Calu3 (cell line): ENCODE results near the gene SERTAD4. TPM values are rescaled to one million over a fixed set of nuclear protein-coding genes. Genes with fewer than 3 reads are reported as not detected.

Experiments
- BruUV-seq: library from RNA; stranded (reverse); fragments of 400-500 nt; replicated peaks from 2 replicates; lab custom pipeline; 2021; lab: Mats Ljungman, UMichigan
- CTCF ChIA-PET: fragments of 300-600 bp; sonication (Branson Sonifier 250); formaldehyde crosslinking; loops from one replicate; lab custom pipeline; 2022; ENCODE audit warnings: antibody characterized with exemption; lab: Charles Lee
- DNase-seq: peaks from one replicate; pipeline ENCODE4 v3.0.0; 2022
- H3K27ac Mint-ChIP-seq: one replicate; pipeline ENCODE4 v1.8.0; 2022; ENCODE audit warnings: mixed read lengths; ENCODE audit not compliant: unreplicated experiment
- H3K27me3 Mint-ChIP-seq: one replicate; pipeline ENCODE4 v1.8.0; 2022; ENCODE audit warnings: mixed read lengths; ENCODE audit not compliant: unreplicated experiment
- H3K36me3 Mint-ChIP-seq: one replicate; pipeline ENCODE4 v1.8.0; 2022; ENCODE audit warnings: mild to moderate bottlenecking, moderate library complexity, mixed read lengths; ENCODE audit not compliant: insufficient read depth, unreplicated experiment
- H3K4me1 Mint-ChIP-seq: one replicate; pipeline ENCODE4 v1.8.0; 2022; ENCODE audit warnings: mild to moderate bottlenecking, low read depth, mixed read lengths; ENCODE audit not compliant: unreplicated experiment
- H3K4me3 Mint-ChIP-seq: one replicate; pipeline ENCODE4 v1.8.0; 2022; ENCODE audit warnings: mild to moderate bottlenecking, low read depth, moderate library complexity, mixed read lengths; ENCODE audit not compliant: unreplicated experiment
- H3K9me3 Mint-ChIP-seq: one replicate; pipeline ENCODE4 v1.8.0; 2022; ENCODE audit warnings: low read depth, mixed read lengths; ENCODE audit not compliant: unreplicated experiment
- CTCF ChIP-seq: fragments of 200-600 bp; IDR thresholded peaks from one replicate; pipeline ENCODE4 v1.8.0; 2022; ENCODE audit warnings: antibody characterized with exemption; ENCODE audit not compliant: unreplicated experiment
- intact Hi-C: fragments of 100-400 bp; cut with micrococcal nuclease; formaldehyde crosslinking; loops from one replicate; pipeline ENCODE4 v1.10.0; 2022; ENCODE audit not compliant: unreplicated experiment
- total RNA-seq: library from RNA; stranded (reverse); gene quantifications from 2 replicates; pipeline ENCODE4 v1.2.3, GENCODE V29; 2022

Gene SERTAD4
- total RNA-seq, 1 experiment from 2014 or later = 14.7 TPM

- Mint-ChIP-seq H3K9me3 (no peaks in the 10 kb centered on the region), H3K27me3 (peaks cover 45% of the 10 kb centered on the region), H3K4me3 (no peak overlapping the region), H3K4me1 (peaks cover 9% of the 10 kb centered on the region), H3K36me3 (no peaks in the 10 kb centered on the region), H3K27ac (no peak overlapping the region)
- intact Hi-C loops = no loop called here
- no TSS peak for BruUV-seq
- no peak for DNase-seq
- CTCF ChIA-PET = no interaction called here
- no peak for TF ChIP-seq CTCF
Observed at GRCh38 chr1:210269981-210270380, 37.4 kb downstream of the SERTAD4 start.

DNA sequence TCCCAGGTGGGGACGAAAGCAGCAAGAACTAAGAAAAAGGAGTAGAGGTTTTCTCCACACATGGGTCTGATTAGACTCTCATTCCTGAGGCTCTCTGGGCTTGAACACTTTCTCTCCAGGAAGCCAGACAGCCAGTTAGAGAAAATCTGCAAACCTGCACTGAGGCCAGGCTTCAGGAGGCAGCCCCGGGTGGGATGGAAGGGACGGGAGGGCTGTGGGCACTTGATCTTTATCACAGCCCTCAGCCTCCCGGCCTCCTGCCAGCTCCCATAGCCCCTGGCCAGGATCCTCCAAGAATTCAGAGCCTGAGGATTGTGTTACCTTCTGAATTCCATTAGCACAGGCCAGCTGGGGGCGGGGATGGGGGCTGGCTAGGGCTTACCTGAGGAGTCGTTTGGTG lies 40.1 kb downstream of the SERTAD4 start:
- Mint-ChIP-seq H3K4me3 (no peak overlapping the region), H3K27me3 (peaks cover 45% of the 10 kb centered on the region), H3K9me3 (no peaks in the 10 kb centered on the region), H3K27ac (no peak overlapping the region), H3K36me3 (no peaks in the 10 kb centered on the region), H3K4me1 (no peaks in the 10 kb centered on the region)
- CTCF ChIA-PET = no interaction called here
- no peak for TF ChIP-seq CTCF
- BruUV-seq = no TSS peak
- no peak for DNase-seq
- intact Hi-C loops = no loop called here

- H3K9me3 Mint-ChIP-seq = peaks cover 16% of the 10 kb centered on the region
- no peak overlapping the region for H3K27ac Mint-ChIP-seq
- H3K36me3 Mint-ChIP-seq = no peaks in the 10 kb centered on the region
- BruUV-seq = no TSS peak
- peaks cover 31% of the 10 kb centered on the region for H3K27me3 Mint-ChIP-seq
- TF ChIP-seq CTCF = no peak
- intact Hi-C loops = no loop called here
- no peaks in the 10 kb centered on the region for H3K4me1 Mint-ChIP-seq
- no peak overlapping the region for H3K4me3 Mint-ChIP-seq
- DNase-seq = no peak
- CTCF ChIA-PET = no interaction called here
Observed at GRCh38 chr1:210280221-210280620, 47.6 kb downstream of the SERTAD4 start.

DNA sequence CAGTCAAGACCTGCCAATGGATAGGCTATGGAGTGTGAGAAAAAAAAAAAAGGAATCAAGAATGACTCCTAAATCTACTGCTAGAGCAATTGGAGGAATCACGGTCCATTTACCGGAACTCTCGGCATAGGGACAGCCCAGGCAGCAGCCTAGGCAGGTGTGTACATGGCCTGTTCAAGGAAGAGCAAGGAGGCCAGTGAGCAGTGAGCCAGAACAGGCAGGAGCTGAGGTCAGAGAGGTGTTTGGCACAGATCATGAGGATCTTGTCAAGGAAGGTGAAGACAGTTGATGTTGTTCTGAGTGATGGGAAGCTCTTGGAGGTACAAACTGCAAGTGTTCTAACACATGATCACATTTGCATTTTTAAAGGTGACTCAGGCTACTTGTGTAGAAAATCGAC lies 55.5 kb downstream of the SERTAD4 start:
- Mint-ChIP-seq H3K9me3 (no peaks in the 10 kb centered on the region), H3K27me3 (peaks cover 44% of the 10 kb centered on the region), H3K4me1 (peaks cover 5% of the 10 kb centered on the region), H3K4me3 (no peak overlapping the region), H3K27ac (no peak overlapping the region), H3K36me3 (no peaks in the 10 kb centered on the region)
- TF ChIP-seq CTCF = no peak
- no TSS peak for BruUV-seq
- intact Hi-C loops = no loop called here
- CTCF ChIA-PET = no interaction called here
- no peak for DNase-seq
